ENCODE results near the gene ZBTB9. TPM values are rescaled to one million over a fixed set of nuclear protein-coding genes. Genes with fewer than 3 reads are reported as not detected.

The ZBTB9 gene, protein sequence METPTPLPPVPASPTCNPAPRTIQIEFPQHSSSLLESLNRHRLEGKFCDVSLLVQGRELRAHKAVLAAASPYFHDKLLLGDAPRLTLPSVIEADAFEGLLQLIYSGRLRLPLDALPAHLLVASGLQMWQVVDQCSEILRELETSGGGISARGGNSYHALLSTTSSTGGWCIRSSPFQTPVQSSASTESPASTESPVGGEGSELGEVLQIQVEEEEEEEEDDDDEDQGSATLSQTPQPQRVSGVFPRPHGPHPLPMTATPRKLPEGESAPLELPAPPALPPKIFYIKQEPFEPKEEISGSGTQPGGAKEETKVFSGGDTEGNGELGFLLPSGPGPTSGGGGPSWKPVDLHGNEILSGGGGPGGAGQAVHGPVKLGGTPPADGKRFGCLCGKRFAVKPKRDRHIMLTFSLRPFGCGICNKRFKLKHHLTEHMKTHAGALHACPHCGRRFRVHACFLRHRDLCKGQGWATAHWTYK
- 1 to 10 TPM; 1.1 to 2.8 (median 2.5) TPM for total RNA-seq

DNA sequence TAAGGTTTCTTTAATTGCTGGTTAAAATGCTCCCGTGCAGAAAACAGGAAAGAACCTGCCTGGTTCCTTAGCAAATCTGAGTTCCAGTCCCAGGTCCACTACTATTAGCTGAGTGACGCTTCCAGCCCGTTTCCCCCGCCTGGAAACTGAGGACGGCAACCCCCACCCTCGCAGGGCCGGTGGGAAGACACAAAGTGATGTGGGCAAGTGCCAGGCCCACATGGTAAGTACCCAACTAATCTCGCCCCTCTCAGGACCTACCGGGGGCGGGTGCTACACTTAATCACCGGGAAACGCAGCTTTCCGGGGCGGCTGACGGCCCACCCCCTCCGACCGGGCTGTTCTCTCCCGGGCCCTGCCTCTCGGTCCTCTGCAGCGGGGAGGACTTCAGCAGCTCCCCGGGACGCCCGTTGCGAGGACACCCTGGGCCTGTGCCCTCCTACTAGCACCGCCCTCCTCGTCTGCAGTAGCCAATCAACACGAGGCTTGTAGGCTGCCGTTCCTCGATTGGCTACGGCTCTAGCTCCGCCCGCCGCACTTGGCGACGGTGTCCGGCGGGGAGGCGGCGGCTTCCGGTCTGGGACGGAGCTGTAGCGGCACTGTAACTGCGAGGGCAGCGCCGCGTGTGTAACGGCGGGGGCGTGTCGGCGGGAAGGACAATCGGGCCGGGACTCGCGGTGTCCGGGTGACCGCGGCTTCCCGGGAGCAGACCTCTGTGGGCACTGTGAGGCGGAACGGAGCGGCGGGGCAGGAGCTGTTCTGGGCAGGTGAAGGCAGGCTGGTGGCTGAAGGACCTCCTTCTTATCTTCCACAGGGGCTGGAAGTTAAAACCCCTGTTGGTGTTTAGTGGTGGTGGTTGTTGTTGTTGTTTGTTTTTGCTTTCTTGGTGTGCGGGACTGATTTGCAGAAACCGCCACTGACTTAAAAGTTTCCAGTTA lies at the start of gene ZBTB9:
ZBTB9 (plus strand) TSS at position 568 of the 938 bp plus-strand sequence. CDS start 525 bp downstream, outside the sequence.
- TF ChIP-seq, protein P1, sequence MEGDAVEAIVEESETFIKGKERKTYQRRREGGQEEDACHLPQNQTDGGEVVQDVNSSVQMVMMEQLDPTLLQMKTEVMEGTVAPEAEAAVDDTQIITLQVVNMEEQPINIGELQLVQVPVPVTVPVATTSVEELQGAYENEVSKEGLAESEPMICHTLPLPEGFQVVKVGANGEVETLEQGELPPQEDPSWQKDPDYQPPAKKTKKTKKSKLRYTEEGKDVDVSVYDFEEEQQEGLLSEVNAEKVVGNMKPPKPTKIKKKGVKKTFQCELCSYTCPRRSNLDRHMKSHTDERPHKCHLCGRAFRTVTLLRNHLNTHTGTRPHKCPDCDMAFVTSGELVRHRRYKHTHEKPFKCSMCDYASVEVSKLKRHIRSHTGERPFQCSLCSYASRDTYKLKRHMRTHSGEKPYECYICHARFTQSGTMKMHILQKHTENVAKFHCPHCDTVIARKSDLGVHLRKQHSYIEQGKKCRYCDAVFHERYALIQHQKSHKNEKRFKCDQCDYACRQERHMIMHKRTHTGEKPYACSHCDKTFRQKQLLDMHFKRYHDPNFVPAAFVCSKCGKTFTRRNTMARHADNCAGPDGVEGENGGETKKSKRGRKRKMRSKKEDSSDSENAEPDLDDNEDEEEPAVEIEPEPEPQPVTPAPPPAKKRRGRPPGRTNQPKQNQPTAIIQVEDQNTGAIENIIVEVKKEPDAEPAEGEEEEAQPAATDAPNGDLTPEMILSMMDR (IDR thresholded peaks at IDR 0.05; ENCODE audit: low read depth), result no peak

DNA sequence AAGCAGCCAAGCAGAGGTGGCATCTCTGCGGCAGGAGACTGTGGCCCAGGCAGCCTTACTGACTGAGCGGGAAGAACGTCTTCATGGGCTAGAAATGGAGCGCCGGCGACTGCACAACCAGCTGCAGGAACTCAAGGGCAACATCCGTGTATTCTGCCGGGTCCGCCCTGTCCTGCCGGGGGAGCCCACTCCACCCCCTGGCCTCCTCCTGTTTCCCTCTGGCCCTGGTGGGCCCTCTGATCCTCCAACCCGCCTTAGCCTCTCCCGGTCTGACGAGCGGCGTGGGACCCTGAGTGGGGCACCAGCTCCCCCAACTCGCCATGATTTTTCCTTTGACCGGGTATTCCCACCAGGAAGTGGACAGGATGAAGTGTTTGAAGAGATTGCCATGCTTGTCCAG lies 49.5 kb upstream of the ZBTB9 start:
- TF ChIP-seq, protein P1 (IDR thresholded peaks at IDR 0.05; ENCODE audit: low read depth), result no peak

DNA sequence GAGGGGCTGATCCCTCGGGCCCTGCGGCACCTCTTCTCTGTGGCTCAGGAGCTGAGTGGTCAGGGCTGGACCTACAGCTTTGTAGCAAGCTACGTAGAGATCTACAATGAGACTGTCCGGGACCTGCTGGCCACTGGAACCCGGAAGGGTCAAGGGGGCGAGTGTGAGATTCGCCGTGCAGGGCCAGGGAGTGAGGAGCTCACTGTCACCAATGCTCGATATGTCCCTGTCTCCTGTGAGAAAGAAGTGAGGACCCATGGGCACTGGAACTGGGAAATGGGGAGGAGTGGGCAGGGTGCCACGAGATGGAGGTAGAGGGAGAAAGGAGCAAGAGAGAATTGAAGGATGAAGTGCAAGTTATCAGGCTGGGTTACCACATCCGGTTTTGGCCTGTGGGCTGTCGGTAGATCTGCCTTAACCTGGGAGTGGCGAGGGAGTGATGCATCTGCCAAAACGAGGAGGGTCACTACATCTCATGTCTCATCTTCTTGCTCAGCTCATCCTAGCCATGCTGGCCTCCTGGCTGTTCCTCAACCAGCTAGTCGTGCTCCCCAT lies 48.9 kb upstream of the ZBTB9 start:
- TF ChIP-seq, protein P1 (IDR thresholded peaks at IDR 0.05; ENCODE audit: low read depth), result no peak

DNA sequence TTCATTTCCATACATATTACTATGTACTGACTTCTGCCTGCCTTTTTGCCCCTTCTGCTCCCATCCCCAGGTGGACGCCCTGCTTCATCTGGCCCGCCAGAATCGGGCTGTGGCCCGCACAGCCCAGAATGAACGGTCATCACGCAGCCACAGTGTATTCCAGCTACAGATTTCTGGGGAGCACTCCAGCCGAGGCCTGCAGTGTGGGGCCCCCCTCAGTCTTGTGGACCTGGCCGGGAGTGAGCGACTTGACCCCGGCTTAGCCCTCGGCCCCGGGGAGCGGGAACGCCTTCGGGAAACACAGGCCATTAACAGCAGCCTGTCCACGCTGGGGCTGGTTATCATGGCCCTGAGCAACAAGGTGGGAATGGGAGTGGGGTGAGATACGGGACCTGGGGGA lies 48.2 kb upstream of the ZBTB9 start:
- TF ChIP-seq, protein P1 (IDR thresholded peaks at IDR 0.05; ENCODE audit: low read depth), result no peak

DNA sequence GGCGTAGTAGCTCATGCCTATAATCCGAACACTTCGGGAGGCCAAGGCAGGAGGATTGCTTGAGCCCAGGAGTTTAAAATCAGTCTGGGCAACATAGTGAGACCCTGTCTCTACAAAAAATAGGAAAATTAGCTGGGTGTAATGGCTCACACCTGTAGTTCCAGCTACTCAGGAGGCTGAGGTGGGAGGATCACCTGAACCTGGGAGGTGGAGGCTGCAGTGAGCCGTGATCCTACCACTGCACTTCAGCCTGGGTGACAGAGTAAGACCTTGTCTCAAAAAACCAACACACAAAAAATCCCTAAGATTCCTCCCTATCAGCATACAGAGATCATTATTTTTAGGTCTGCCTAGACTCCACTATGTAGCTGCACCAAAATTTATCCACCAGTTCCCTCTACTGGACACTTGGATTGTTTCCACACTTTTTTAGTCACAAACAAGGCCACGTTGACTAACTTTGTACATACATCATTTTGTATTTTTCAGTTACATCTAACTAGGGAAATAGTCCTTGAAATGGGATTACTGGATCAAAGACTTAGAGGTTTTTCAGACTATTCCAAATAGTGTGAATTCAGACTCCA lies 47.2 kb upstream of the ZBTB9 start:
- TF ChIP-seq, protein P1 (IDR thresholded peaks at IDR 0.05; ENCODE audit: low read depth), result no peak

DNA sequence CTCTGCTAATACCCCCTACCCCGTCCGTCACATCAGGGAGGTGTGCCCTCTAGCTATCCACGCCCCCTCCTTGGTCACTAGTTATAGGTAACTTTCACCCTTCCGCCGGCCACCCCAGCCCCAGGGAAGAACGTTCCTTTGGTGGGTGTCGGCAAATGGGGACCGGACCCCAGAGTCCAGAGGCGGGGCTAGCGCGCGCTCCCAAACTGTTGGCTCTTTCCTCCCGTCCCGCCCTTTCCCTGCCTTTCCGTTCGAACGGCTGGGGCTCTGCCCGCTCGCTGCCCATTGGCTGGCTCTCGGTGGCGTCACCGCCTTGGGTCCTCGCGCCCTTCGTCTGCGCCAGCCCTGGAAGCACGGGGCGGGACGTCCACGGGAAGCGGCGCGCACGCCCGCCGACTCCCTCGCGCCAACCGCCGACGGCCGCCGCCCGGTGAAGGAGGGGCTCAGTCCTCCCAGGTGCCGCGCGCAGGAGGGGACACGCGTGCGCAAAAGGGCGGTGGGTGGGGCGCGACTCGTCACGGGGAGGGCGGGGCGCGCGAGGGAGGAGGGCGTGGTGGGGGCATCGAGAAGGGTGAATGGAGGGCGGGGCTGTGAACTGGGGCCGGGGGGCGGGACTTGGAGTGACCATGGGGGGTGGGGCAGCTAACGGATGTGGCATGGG lies 44.2 kb upstream of the ZBTB9 start:
- TF ChIP-seq, protein P1 (IDR thresholded peaks at IDR 0.05; ENCODE audit: low read depth), result no peak
